Measurements from ENCODE around the gene E2F4. TPM values are rescaled to one million over a fixed set of nuclear protein-coding genes. Genes with fewer than 3 reads are reported as not detected.

The E2F4 gene
- polyA plus RNA-seq, 1 experiment, result 83.2 TPM

DNA sequence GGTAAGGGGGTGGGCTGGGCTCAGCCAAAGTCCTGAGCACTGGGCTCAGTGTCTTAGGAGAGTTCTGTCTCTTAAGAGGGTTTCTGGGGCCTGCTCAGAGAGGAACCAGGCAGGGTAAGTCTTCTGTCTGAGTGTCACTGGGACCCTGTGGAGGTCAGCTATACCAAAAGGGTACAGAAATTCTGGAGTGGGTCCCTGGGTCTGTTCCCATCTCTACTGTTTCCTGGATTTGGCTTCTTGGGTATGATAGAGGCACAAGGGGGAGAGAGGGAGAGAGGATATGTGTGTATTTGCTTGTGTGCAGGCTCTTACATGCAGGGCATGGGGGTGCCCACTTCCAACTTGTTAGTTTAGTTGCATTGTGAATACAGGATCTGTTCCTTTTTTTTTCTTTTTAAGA, 1.6 kb downstream of the E2F4 start:
- Histone ChIP-seq H3K27me3 (ENCODE audit: control insufficient read depth, insufficient read depth, low read length) (no peaks in the 10 kb centered on the region), H3K4me3 (ENCODE audit: low read depth, low read length) (no peak overlapping the region; the same call in 1 of the 2 replicates), H3K36me3 (ENCODE audit: control insufficient read depth, insufficient read depth, low read length) (peaks cover 29% of the 10 kb centered on the region)
- DNase-seq (ENCODE audit: low read depth), result no peak
- CTCF ChIA-PET, result interaction anchor here (0.8 to 1.5 kb wide), 2 partner anchors 33 to 51 kb away, joined by 3 to 4 read pairs; no protein-coding TSS in a partner anchor
- POLR2A ChIA-PET, result no interaction called here
- TF ChIP-seq, protein P1, sequence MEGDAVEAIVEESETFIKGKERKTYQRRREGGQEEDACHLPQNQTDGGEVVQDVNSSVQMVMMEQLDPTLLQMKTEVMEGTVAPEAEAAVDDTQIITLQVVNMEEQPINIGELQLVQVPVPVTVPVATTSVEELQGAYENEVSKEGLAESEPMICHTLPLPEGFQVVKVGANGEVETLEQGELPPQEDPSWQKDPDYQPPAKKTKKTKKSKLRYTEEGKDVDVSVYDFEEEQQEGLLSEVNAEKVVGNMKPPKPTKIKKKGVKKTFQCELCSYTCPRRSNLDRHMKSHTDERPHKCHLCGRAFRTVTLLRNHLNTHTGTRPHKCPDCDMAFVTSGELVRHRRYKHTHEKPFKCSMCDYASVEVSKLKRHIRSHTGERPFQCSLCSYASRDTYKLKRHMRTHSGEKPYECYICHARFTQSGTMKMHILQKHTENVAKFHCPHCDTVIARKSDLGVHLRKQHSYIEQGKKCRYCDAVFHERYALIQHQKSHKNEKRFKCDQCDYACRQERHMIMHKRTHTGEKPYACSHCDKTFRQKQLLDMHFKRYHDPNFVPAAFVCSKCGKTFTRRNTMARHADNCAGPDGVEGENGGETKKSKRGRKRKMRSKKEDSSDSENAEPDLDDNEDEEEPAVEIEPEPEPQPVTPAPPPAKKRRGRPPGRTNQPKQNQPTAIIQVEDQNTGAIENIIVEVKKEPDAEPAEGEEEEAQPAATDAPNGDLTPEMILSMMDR (IDR thresholded peaks at IDR 0.05; ENCODE audit: insufficient read depth, low read depth, low read length), result no peak

- CTCF ChIA-PET, result interaction anchor here (1.5 kb wide), 1 partner anchor 33 kb away, joined by 4 read pairs; no protein-coding TSS in a partner anchor
- peaks cover 31% of the 10 kb centered on the region for H3K36me3 ChIP-seq (ENCODE audit: control insufficient read depth, insufficient read depth, low read length)
- H3K4me3 ChIP-seq (ENCODE audit: low read depth, low read length), result no peak overlapping the region
- POLR2A ChIA-PET, result no interaction called here
- no peaks in the 10 kb centered on the region for H3K27me3 ChIP-seq (ENCODE audit: control insufficient read depth, insufficient read depth, low read length)
- TF ChIP-seq, protein P1 (IDR thresholded peaks at IDR 0.05; ENCODE audit: insufficient read depth, low read depth, low read length), result no peak
- no peak for DNase-seq (ENCODE audit: low read depth)
These were observed 2.3 kb downstream of the E2F4 start for GRCh38 chr16:67194260-67194659.

GRCh38 chr16:67195676-67196075, 3.7 kb downstream of the E2F4 start:
- TF ChIP-seq, protein P1 (IDR thresholded peaks at IDR 0.05; ENCODE audit: insufficient read depth, low read depth, low read length), result no peak
- ChIA-PET CTCF (interaction anchor here (1.0 kb wide), 1 partner anchor 10 kb away, joined by 3 read pairs; no protein-coding TSS in a partner anchor), POLR2A (interaction anchor here (0.7 kb wide), 1 partner anchor 1065 kb away, joined by 3 read pairs; no protein-coding TSS in a partner anchor)
- Histone ChIP-seq H3K27me3 (ENCODE audit: control insufficient read depth, insufficient read depth, low read length) (no peaks in the 10 kb centered on the region), H3K36me3 (ENCODE audit: control insufficient read depth, insufficient read depth, low read length) (peaks cover 33% of the 10 kb centered on the region), H3K4me3 (ENCODE audit: low read depth, low read length) (no peak overlapping the region)
- no peak for DNase-seq (ENCODE audit: low read depth)

- ChIA-PET CTCF (interaction anchor here (1.4 to 2.9 kb wide), 3 partner anchors 9 to 243 kb away, joined by 5 to 9 read pairs (median 7); no protein-coding TSS in a partner anchor), POLR2A (no interaction called here)
- TF ChIP-seq, protein P1 (IDR thresholded peaks at IDR 0.05; ENCODE audit: insufficient read depth, low read depth, low read length), result no peak
- H3K4me3 ChIP-seq (ENCODE audit: low read depth, low read length), result no peak overlapping the region
- H3K27me3 ChIP-seq (ENCODE audit: control insufficient read depth, insufficient read depth, low read length), result no peaks in the 10 kb centered on the region
- no peak for DNase-seq (ENCODE audit: low read depth)
- H3K36me3 ChIP-seq (ENCODE audit: control insufficient read depth, insufficient read depth, low read length), result peaks cover 36% of the 10 kb centered on the region
These were observed 4.9 kb downstream of the E2F4 start for GRCh38 chr16:67196881-67197280.

- TF ChIP-seq, protein P1 (IDR thresholded peaks at IDR 0.05; ENCODE audit: insufficient read depth, low read depth, low read length), result no peak
- POLR2A ChIA-PET, result no interaction called here
- no peaks in the 10 kb centered on the region for H3K27me3 ChIP-seq (ENCODE audit: control insufficient read depth, insufficient read depth, low read length)
- H3K36me3 ChIP-seq (ENCODE audit: control insufficient read depth, insufficient read depth, low read length), result peaks cover 37% of the 10 kb centered on the region
- CTCF ChIA-PET, result interaction anchor here (0.8 to 2.9 kb wide), 11 partner anchors 10 to 244 kb away, joined by 3 to 10 read pairs (median 4); partner anchors contain the start of gene FHOD1
- no peak for DNase-seq (ENCODE audit: low read depth)
- no peak overlapping the region for H3K4me3 ChIP-seq (ENCODE audit: low read depth, low read length)
These were observed 5.7 kb downstream of the E2F4 start for GRCh38 chr16:67197704-67198103.
